Duodenal mucosa (tissue), 2 donors: ENCODE data around the gene PRPH.

ENCODE experiments used
- H3K27ac ChIP-seq: one replicate; pipeline ENCODE4 v1.7.0; 2013; ENCODE audit warnings: low read depth, low read length
- H3K27me3 ChIP-seq, 2 donors: one replicate each; pipeline ENCODE4 v1.7.0; 2013; ENCODE audit warnings: low read length in 2 of 2, control low read depth in 1 of 2; ENCODE audit not compliant: insufficient read depth in 2 of 2, control insufficient read depth in 1 of 2
- H3K36me3 ChIP-seq, 2 donors: one replicate each; pipeline ENCODE4 v1.7.0; 2013; ENCODE audit warnings: low read length in 2 of 2, control low read depth in 1 of 2; ENCODE audit not compliant: insufficient read depth in 2 of 2, control insufficient read depth in 1 of 2
- H3K4me1 ChIP-seq, 2 donors: one replicate each; pipeline ENCODE4 v1.7.0; 2013; ENCODE audit warnings: low read length in 2 of 2, control low read depth in 1 of 2; ENCODE audit not compliant: insufficient read depth in 2 of 2, control insufficient read depth in 1 of 2
- H3K4me3 ChIP-seq, 2 donors: one replicate each; pipeline ENCODE4 v1.7.0; 2013; ENCODE audit warnings: low read length in 2 of 2, low read depth in 1 of 2
- H3K9ac ChIP-seq, 2 donors: one replicate each; pipeline ENCODE4 v1.7.0; 2013; ENCODE audit warnings: low read length in 2 of 2, low read depth in 1 of 2
- H3K9me3 ChIP-seq, 2 donors: one replicate each; pipeline ENCODE4 v1.7.0; 2013; ENCODE audit warnings: low read length in 2 of 2, control low read depth in 1 of 2; ENCODE audit not compliant: control insufficient read depth in 1 of 2

The PRPH gene

DNA sequence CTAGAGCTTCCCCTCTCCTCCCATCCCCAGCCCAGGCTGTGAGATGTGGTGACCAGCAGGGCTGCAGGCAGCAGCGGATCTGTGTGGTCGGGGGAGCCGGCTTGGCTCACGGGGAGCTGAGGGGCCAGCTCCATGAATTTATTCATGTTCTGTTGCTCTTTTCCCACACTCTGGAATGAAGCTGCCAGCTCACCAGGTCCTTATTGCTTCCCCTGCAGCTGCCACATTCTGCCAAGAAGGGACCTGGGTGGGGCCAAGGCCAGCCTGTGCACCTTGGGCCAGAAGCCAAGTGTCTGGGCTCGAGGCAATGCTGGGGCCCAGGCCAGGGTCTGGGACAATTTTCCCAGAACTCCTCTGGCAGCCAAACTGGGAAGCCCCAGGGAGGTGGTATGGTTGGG lies 44.5 kb downstream of the PRPH start:
- Histone ChIP-seq H3K27me3 (peaks cover 39 to 44% of the 10 kb centered on the region in 2 donors), H3K4me1 (peaks cover 34 to 40% of the 10 kb centered on the region in 2 donors), H3K9me3 (no peaks in the 10 kb centered on the region), H3K9ac (no peak overlapping the region), H3K36me3 (no peaks in the 10 kb centered on the region), H3K27ac (no peak overlapping the region), H3K4me3 (no peak overlapping the region)

GRCh38 chr12:49340095-49340870 lies 45.3 kb downstream of the PRPH start:
- Histone ChIP-seq H3K27ac (no peak overlapping the region), H3K4me3 (no peak overlapping the region), H3K9me3 (no peaks in the 10 kb centered on the region), H3K4me1 (peaks cover 34 to 40% of the 10 kb centered on the region in 2 donors), H3K9ac (no peak overlapping the region), H3K27me3 (peaks cover 34 to 39% of the 10 kb centered on the region in 2 donors), H3K36me3 (no peaks in the 10 kb centered on the region)

GRCh38 chr12:49340971-49341776 lies 46.2 kb downstream of the PRPH start:
- H3K4me1 ChIP-seq, result peaks cover 41 to 48% of the 10 kb centered on the region in 2 donors
- H3K36me3 ChIP-seq, result no peaks in the 10 kb centered on the region
- no peak overlapping the region for H3K4me3 ChIP-seq
- no peaks in the 10 kb centered on the region for H3K9me3 ChIP-seq
- H3K27ac ChIP-seq, result no peak overlapping the region
- H3K9ac ChIP-seq, result no peak overlapping the region
- H3K27me3 ChIP-seq, result peaks cover 34 to 37% of the 10 kb centered on the region in 2 donors

GRCh38 chr12:49341777-49342065 lies 46.8 kb downstream of the PRPH start:
- H3K4me3 ChIP-seq, result peak overlapping the region in 1 of 2 donors; percentile 60
- no peaks in the 10 kb centered on the region for H3K36me3 ChIP-seq
- H3K9me3 ChIP-seq, result no peaks in the 10 kb centered on the region
- peaks cover 32 to 37% of the 10 kb centered on the region in 2 donors for H3K27me3 ChIP-seq
- no peak overlapping the region for H3K9ac ChIP-seq
- peaks cover 44 to 50% of the 10 kb centered on the region in 2 donors for H3K4me1 ChIP-seq
- no peak overlapping the region for H3K27ac ChIP-seq

DNA sequence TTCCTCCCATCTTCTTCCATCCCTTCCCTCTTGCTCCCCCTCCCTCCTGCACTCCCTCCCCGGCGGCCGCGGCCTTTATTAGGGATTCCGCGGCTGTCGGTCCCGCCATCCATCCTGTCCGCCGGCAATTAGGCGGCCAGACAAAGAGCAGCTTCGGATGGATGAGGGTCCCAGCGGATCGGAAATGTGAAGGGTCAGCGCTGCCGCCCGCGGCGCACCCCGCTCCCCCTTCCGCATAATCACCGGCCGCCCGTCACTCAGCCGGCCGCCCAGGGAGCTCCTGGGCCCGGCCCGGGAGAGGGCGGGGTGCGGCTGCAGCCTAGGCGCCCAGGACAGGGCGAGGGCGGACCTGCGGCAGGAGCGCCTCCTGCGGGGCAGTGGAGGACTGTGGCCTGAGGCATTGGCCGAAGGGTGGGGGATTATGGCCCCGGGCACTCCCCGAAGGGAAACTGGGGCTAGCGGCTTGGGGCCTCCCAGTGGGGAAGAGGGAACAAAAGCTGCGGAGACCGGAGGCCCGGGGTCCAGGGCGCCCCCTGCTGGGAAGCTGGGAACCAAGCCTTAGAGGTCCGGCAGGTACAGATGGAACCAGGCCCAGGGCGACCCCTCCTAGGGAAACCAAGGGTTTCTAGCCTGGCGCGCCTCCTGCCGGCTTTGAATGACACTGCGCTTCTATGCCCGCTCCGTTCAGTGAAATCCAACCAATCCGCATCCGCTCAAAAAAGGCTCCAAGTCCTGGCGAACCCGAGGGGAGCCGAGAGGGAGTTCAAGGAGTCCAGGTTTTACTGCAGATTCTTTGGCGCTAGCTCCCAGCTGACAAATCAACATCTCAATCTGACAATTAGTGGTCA lies 47.3 kb downstream of the PRPH start:
- Histone ChIP-seq H3K27ac (no peak overlapping the region), H3K4me3 (peak overlapping the region; percentile 51 to 60), H3K36me3 (no peaks in the 10 kb centered on the region), H3K9me3 (no peaks in the 10 kb centered on the region), H3K9ac (no peak overlapping the region), H3K4me1 (peaks cover 47 to 53% of the 10 kb centered on the region in 2 donors), H3K27me3 (peaks cover 36 to 39% of the 10 kb centered on the region in 2 donors)

- no peaks in the 10 kb centered on the region for H3K36me3 ChIP-seq
- peaks cover 51 to 59% of the 10 kb centered on the region in 2 donors for H3K4me1 ChIP-seq
- H3K27me3 ChIP-seq, result peaks cover 37 to 44% of the 10 kb centered on the region in 2 donors
- H3K9me3 ChIP-seq, result no peaks in the 10 kb centered on the region
- peak overlapping the region in 1 of 2 donors; percentile 38 for H3K9ac ChIP-seq
- no peak overlapping the region for H3K27ac ChIP-seq
- H3K4me3 ChIP-seq, result peak overlapping the region; percentile 51 to 60
These were observed 48.2 kb downstream of the PRPH start for GRCh38 chr12:49342914-49343731.

DNA sequence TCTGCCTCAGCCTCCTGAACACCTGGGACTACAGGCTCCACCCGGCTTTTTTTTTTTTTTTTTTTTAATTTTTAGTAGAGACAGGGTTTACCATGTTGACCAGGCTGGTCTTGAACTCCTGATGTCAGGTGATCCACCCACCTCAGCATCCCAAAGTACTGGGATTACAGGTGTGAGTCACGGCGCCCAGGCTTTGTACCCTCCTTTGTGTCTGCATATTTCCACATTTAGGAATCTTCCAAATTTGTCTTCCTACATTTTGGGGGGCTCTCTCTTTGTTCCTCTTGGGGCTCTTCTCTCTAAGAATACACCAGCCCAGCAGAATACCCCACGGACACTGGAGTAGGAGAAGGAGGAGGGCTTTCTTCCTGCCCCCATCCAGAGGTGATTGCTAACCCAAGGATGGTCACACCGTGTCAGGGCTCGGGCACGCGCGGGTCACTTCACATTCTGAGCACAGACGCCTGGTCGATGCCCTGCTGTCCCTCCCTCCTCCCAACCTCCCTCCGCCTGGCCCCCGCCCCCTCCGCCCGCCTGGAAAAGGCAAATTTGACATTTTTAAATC lies 49.6 kb downstream of the PRPH start:
- Histone ChIP-seq H3K4me3 (no peak overlapping the region), H3K27me3 (peaks cover 36 to 40% of the 10 kb centered on the region in 2 donors), H3K4me1 (peaks cover 53 to 59% of the 10 kb centered on the region in 2 donors)

DNA sequence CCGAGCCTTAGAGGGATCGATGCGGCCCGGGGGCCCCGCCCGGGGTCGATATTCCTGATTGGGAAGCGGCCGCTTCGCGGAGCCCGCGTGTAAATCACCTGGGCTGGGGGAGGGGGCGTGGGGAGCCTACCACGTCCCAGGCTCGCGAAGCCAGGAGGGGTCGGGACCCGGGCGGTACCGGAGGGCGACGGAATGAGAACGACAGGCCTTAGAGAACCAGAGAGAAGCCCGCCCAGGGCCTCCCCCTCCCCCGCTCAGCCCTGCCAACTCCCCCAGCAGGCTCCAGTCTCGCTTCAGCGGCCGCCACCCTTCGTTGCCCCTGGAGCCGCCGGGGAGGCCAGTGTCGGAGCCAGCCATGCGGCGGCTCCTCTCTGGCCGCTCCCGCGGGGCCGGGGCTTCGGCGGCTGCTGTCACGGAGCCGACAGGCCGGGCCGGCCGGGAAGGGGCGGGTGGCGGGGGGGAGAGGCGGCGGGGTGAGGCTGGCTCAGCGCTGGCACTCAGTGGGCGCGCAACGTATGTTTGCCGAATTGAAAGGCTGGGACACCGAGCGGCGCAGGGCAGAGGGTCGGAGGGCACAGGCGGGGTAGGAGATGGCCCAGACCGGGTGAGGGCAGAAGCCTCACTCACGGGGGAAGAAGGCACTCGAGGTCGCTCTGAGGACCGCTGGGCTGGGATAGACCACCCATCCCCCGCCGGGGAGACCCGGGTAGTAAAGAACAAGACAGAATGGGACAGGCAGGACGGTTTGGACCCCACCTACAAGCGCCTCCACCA lies 50.3 kb downstream of the PRPH start:
- no peak overlapping the region for H3K27ac ChIP-seq
- H3K9ac ChIP-seq, result no peak overlapping the region

More for the DNA sequence above, 49.6 kb downstream of the PRPH start:
- Histone ChIP-seq H3K9ac (no peak overlapping the region), H3K9me3 (no peaks in the 10 kb centered on the region), H3K27ac (no peak overlapping the region), H3K36me3 (no peaks in the 10 kb centered on the region)

More for the DNA sequence above, 50.3 kb downstream of the PRPH start:
- H3K9me3 ChIP-seq, result no peaks in the 10 kb centered on the region
- H3K27me3 ChIP-seq, result peaks cover 36 to 40% of the 10 kb centered on the region in 2 donors
- H3K4me1 ChIP-seq, result peaks cover 51 to 56% of the 10 kb centered on the region in 2 donors
- no peaks in the 10 kb centered on the region for H3K36me3 ChIP-seq
- peak overlapping the region; percentile 59 to 73 for H3K4me3 ChIP-seq
